ENCODE data around the gene PP2D1. TPM values are rescaled to one million over a fixed set of nuclear protein-coding genes. Genes with fewer than 3 reads are reported as not detected.
"Not testable (repeated sequence)": the region's sequence is repeated elsewhere in the genome, so short reads cannot be mapped to it uniquely, and the experiment has no call there.

The PP2D1 gene
- total and polyA plus RNA-seq, 9 of the 15 experiments (the other 6 are each of a cell fraction or from before 2014, with no cell fraction given), result 0.07 to 0.10 TPM; not detected in 7

- H3K27me3 ChIP-seq (ENCODE audit: control insufficient read depth in 2 of 2, insufficient read depth in 2 of 2, low read length in 2 of 2), result no peaks in the 10 kb centered on the region
- no peaks in the 10 kb centered on the region for H3K79me2 ChIP-seq (ENCODE audit: control insufficient read depth, insufficient read depth, low read length)
- H3K4me3 ChIP-seq, result no peak overlapping the region
- no peak for FAIRE-seq
- DNase-seq (ENCODE audit: extremely low read depth in 1 of 4, low spot score in 3 of 4), result no peak
- no peak overlapping the region for H3K4me2 ChIP-seq (ENCODE audit: insufficient read depth, low read length)
- WGBS (ENCODE audit: insufficient coverage, low coverage, missing lambda C conversion rate), result 45% methylated on average over 4 of the region's 4 CpGs
- no TSS peak for BruUV-seq (replicated peaks)
- TF ChIP-seq PYGO2 (tag; IDR thresholded peaks at IDR 0.05), result no peak
- no peak for TF ChIP-seq MCM3 (IDR thresholded peaks at IDR 0.05)
- no peak for TF ChIP-seq ZFPM2 (CRISPR knock-in tag; IDR thresholded peaks at IDR 0.05)
- TF ChIP-seq BRD4 (IDR thresholded peaks at IDR 0.05), result no peak
- TF ChIP-seq PHF8 (IDR thresholded peaks at IDR 0.05; ENCODE audit: borderline replicate concordance, low read length), result no peak
- no peak for TF ChIP-seq KDM1A (IDR thresholded peaks at IDR 0.05)
- TF ChIP-seq SRSF1 (IDR thresholded peaks at IDR 0.05; ENCODE audit: low read depth, low read length), result no peak
- no peak for TF ChIP-seq ARHGAP35 (IDR thresholded peaks at IDR 0.05; ENCODE audit: partially characterized antibody)
- no peaks in the 10 kb centered on the region for H4K20me1 ChIP-seq (replicated peaks; ENCODE audit: control insufficient read depth, insufficient read depth, low read length)
- H3K9me1 ChIP-seq (ENCODE audit: control insufficient read depth, insufficient read depth, low read length), result no peaks in the 10 kb centered on the region
- no peaks in the 10 kb centered on the region for H3K9me3 ChIP-seq (replicated peaks; ENCODE audit: control insufficient read depth, insufficient read depth, low read depth, low read length)
- POLR2A ChIA-PET, result no interaction called here
- CTCF ChIA-PET (ENCODE audit: low intra/inter-chr PET ratio), result no interaction called here
- no peaks in the 10 kb centered on the region for H3K36me3 ChIP-seq (ENCODE audit: control insufficient read depth, insufficient read depth, low read length)
- no peak for ATAC-seq
- no peak overlapping the region for H3K9ac ChIP-seq (ENCODE audit: insufficient read depth in 1 of 2, low read depth in 2 of 2, low read length in 2 of 2)
- intact Hi-C loops (cut with micrococcal nuclease), result loop anchor here (5.0 kb wide), 2 partner anchors 43 to 68 kb away; no protein-coding TSS in a partner anchor
- peaks cover 0 to 19% of the 10 kb centered on the region in 2 experiments; a peak in 2 of 5 replicates for H3K4me1 ChIP-seq (replicated peaks in 1 of 2; ENCODE audit: control insufficient read depth in 2 of 2, insufficient read depth in 2 of 2, low read length in 2 of 2)
- H3K27ac ChIP-seq (ENCODE audit: extremely low read depth, low read depth, low read length), result no peak overlapping the region
- in situ Hi-C loops (cut with MboI), result no loop called here
- peak overlapping the region; percentile 78 for H2AFZ ChIP-seq (ENCODE audit: low read depth, low read length)
Measured at GRCh38 chr3:20035019-20035418, 23.0 kb upstream of the PP2D1 start.

GRCh38 chr3:20031939-20032338, 19.9 kb upstream of the PP2D1 start:
- H4K20me1 ChIP-seq (replicated peaks; ENCODE audit: control insufficient read depth, insufficient read depth, low read length); H3K4me1 ChIP-seq (replicated peaks in 1 of 2; ENCODE audit: control insufficient read depth in 2 of 2, insufficient read depth in 2 of 2, low read length in 2 of 2); DNase-seq (ENCODE audit: extremely low read depth in 1 of 4, low spot score in 3 of 4); H3K9ac ChIP-seq (ENCODE audit: insufficient read depth in 1 of 2, low read depth in 2 of 2, low read length in 2 of 2); H3K27me3 ChIP-seq (ENCODE audit: control insufficient read depth in 2 of 2, insufficient read depth in 2 of 2, low read length in 2 of 2); H3K27ac ChIP-seq (ENCODE audit: extremely low read depth, low read depth, low read length); H3K4me2 ChIP-seq (ENCODE audit: insufficient read depth, low read length); CTCF ChIA-PET (ENCODE audit: low intra/inter-chr PET ratio); H3K79me2 ChIP-seq (ENCODE audit: control insufficient read depth, insufficient read depth, low read length); H3K9me3 ChIP-seq (replicated peaks; ENCODE audit: control insufficient read depth, insufficient read depth, low read depth, low read length); intact Hi-C loops (cut with micrococcal nuclease); H2AFZ ChIP-seq (ENCODE audit: low read depth, low read length); ATAC-seq; in situ Hi-C loops (cut with MboI); BruUV-seq (replicated peaks); H3K36me3 ChIP-seq (ENCODE audit: control insufficient read depth, insufficient read depth, low read length); FAIRE-seq; H3K4me3 ChIP-seq; H3K9me1 ChIP-seq (ENCODE audit: control insufficient read depth, insufficient read depth, low read length): not testable (repeated sequence)
- WGBS (ENCODE audit: insufficient coverage, low coverage, missing lambda C conversion rate), result 88% methylated on average over 7 of the region's 7 CpGs
- POLR2A ChIA-PET, result interaction anchor here (1.0 kb wide), 1 partner anchor 17 kb away, joined by 3 read pairs; no protein-coding TSS in a partner anchor

Data from K562 (cell line).